PC-9 (cell line): ENCODE data around the gene PCDHB15. TPM values are rescaled to one million over a fixed set of nuclear protein-coding genes. Genes with fewer than 3 reads are reported as not detected.
"Not testable (repeated sequence)": the region's sequence is repeated elsewhere in the genome, so short reads cannot be mapped to it uniquely, and the experiment has no call there.

Experiments used
- Bru-seq: library from RNA; stranded (reverse); fragments of 400-500 nt; gene quantifications from one replicate; lab custom pipeline; 2021; lab: Mats Ljungman, UMichigan
- BruChase-seq, 2 experiments: library from RNA; stranded (reverse); fragments of 400-500 nt; gene quantifications; one replicate each; lab custom pipeline; 2021; lab: Mats Ljungman, UMichigan
- BruUV-seq: library from RNA; stranded (reverse); fragments of 400-500 nt; replicated peaks from 2 replicates; lab custom pipeline; 2021; lab: Mats Ljungman, UMichigan
- CTCF ChIA-PET: fragments of 300-600 bp; sonication (Branson Sonifier 250); formaldehyde crosslinking; loops from one replicate; lab custom pipeline; 2022; ENCODE audit warnings: antibody characterized with exemption; lab: Charles Lee
- POLR2A ChIA-PET: fragments of 300-600 bp; sonication (Branson Sonifier 250); formaldehyde crosslinking; loops from one replicate; lab custom pipeline; 2022; ENCODE audit warnings: antibody characterized with exemption; ENCODE audit not compliant: unreplicated experiment; lab: Charles Lee
- DNase-seq, 2 experiments: peaks; one replicate each; pipeline versions ENCODE4 v3.0.0 to v3.0.0-alpha.2; 2015 to 2022; ENCODE audit warnings: mixed read lengths in 1 of 2
- H2AFZ ChIP-seq: fragments of 200-600 bp; sonication (generic); 2 replicates; pipeline ENCODE4 v1.8.1; 2017; ENCODE audit warnings: antibody characterized with exemption
- H3F3A ChIP-seq: fragments of 200-600 bp; sonication (generic); 2 replicates; pipeline ENCODE4 v1.8.1; 2017; ENCODE audit warnings: antibody characterized with exemption, mild to moderate bottlenecking, low read depth; ENCODE audit not compliant: insufficient read depth
- H3K27ac ChIP-seq: fragments of 200-600 bp; sonication (generic); 2 replicates; pipeline ENCODE4 v1.6.1; 2016; ENCODE audit warnings: mixed run types
- H3K27me3 ChIP-seq: fragments of 200-600 bp; sonication (generic); 2 replicates; pipeline ENCODE4 v1.6.1; 2016; ENCODE audit warnings: low read depth, mixed run types; ENCODE audit not compliant: insufficient read depth
- H3K36me3 ChIP-seq: fragments of 200-600 bp; sonication (generic); 2 replicates; pipeline ENCODE4 v1.6.1; 2016; ENCODE audit warnings: low read depth, mixed run types
- H3K4me1 ChIP-seq: fragments of 200-600 bp; sonication (generic); replicated peaks from 2 replicates; pipeline ENCODE4 v1.6.1; 2016; ENCODE audit warnings: mixed run types; ENCODE audit not compliant: insufficient read depth
- H3K4me2 ChIP-seq: fragments of 200-600 bp; sonication (generic); 2 replicates; pipeline ENCODE4 v1.6.1; 2017; ENCODE audit warnings: mixed run types
- H3K4me3 ChIP-seq: fragments of 200-600 bp; sonication (generic); 2 replicates; pipeline ENCODE4 v1.6.1; 2016; ENCODE audit warnings: mixed run types
- H3K79me2 ChIP-seq: fragments of 200-600 bp; sonication (generic); 2 replicates; pipeline ENCODE4 v1.6.1; 2017; ENCODE audit warnings: low read depth, mixed run types
- H3K9me2 ChIP-seq: fragments of 200-600 bp; sonication (generic); 2 replicates; pipeline ENCODE4 v1.8.1; 2017; ENCODE audit warnings: mild to moderate bottlenecking; ENCODE audit not compliant: insufficient read depth
- H3K9me3 ChIP-seq: fragments of 200-600 bp; sonication (generic); 2 replicates; pipeline ENCODE4 v1.8.1; 2016; ENCODE audit warnings: low read depth; ENCODE audit not compliant: insufficient read depth
- H4K20me1 ChIP-seq: fragments of 200-600 bp; sonication (generic); 2 replicates; pipeline ENCODE4 v1.8.1; 2017; ENCODE audit not compliant: insufficient read depth
- EZH2 ChIP-seq: fragments of 200-600 bp; sonication (generic); IDR thresholded peaks from 2 replicates; pipeline ENCODE4 v1.8.0; 2017; ENCODE audit warnings: antibody characterized with exemption, low read depth
- intact Hi-C: fragments of 100-400 bp; cut with micrococcal nuclease; formaldehyde crosslinking; loops from one replicate; pipeline ENCODE4 v1.10.0; 2022; ENCODE audit not compliant: unreplicated experiment
- long read RNA-seq: library from polyadenylated mRNA; stranded (forward); transcript quantifications from one replicate; pipeline ENCODE4 v2.0.0, GENCODE V29; 2022
- total RNA-seq: library from RNA; stranded (reverse); gene quantifications from 2 replicates; pipeline ENCODE4 v1.2.3, GENCODE V29; 2021
- TF ChIP-seq, protein P1 (sequence below): fragments of 200-600 bp; sonication (generic); conservative IDR thresholded peaks from 2 replicates; pipeline ENCODE4 v1.6.1; 2017; ENCODE audit warnings: mixed run types, antibody characterized with exemption, mild to moderate bottlenecking, moderate library complexity

PCDHB15 gene
- total RNA-seq (not detected in 2 replicates), Bru-seq, nascent RNA (not detected), BruChase-seq, experiment 1, labeled RNA remaining after a 2-hour chase (not detected), BruChase-seq, experiment 2, labeled RNA remaining after a 6-hour chase (not detected)
- long read RNA-seq, result 0 reads

DNA sequence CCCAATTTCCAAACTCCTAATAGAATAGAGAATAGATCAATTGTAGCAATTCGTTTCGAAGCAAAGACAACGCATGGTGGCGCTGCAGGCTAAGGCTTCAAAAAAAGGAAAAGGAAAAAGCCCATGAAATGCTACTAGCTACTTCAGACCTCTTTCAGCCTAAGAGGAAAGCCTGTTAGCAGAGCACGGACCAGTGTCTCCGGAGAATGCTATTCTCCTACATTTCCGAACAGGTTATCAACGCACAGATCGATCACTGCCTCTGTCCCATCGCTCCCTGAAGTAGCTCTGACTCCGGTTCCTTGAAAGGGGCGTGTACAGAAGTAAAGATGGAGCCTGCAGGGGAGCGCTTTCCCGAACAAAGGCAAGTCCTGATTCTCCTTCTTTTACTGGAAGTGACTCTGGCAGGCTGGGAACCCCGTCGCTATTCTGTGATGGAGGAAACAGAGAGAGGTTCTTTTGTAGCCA is at the start of gene PCDHB15:
TSS of gene PCDHB15 (plus strand) at position 146 of the 468 bp plus-strand sequence. CDS start at position 330, 184 bp downstream.
- peak in 1 of 2 experiments; percentile 11 for DNase-seq
- peak within 1 kb of the TSS; percentile 61 for H3K4me2 ChIP-seq
- TF ChIP-seq, protein P1, sequence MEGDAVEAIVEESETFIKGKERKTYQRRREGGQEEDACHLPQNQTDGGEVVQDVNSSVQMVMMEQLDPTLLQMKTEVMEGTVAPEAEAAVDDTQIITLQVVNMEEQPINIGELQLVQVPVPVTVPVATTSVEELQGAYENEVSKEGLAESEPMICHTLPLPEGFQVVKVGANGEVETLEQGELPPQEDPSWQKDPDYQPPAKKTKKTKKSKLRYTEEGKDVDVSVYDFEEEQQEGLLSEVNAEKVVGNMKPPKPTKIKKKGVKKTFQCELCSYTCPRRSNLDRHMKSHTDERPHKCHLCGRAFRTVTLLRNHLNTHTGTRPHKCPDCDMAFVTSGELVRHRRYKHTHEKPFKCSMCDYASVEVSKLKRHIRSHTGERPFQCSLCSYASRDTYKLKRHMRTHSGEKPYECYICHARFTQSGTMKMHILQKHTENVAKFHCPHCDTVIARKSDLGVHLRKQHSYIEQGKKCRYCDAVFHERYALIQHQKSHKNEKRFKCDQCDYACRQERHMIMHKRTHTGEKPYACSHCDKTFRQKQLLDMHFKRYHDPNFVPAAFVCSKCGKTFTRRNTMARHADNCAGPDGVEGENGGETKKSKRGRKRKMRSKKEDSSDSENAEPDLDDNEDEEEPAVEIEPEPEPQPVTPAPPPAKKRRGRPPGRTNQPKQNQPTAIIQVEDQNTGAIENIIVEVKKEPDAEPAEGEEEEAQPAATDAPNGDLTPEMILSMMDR, result peak; percentile 45
- TF ChIP-seq EZH2, result no peak
- H3K9me2 ChIP-seq, result no peaks in the 10 kb centered on the region
- peak within 1 kb of the TSS; percentile 45; the same call in 1 of the 2 replicates for H3K4me3 ChIP-seq
- intact Hi-C loops, result no loop called here
- H3K79me2 ChIP-seq, result no peaks in the 10 kb centered on the region
- no peaks in the 10 kb centered on the region for H3K4me1 ChIP-seq
- ChIA-PET CTCF (interaction anchor here (0.6 to 0.7 kb wide), 3 partner anchors 109 to 344 kb away, joined by 3 to 6 read pairs (median 6); partner anchors contain the start of gene PCDHGC3), POLR2A (no interaction called here)
- H3K27me3 ChIP-seq, result 0 out of 2 replicates have a peak, but pooled peaks cover 3% of the 10 kb centered on the region
- H3K27ac ChIP-seq, result no peak within 1 kb of the TSS
- H3K9me3 ChIP-seq, result peaks cover 7% of the 10 kb centered on the region; the same call in 1 of the 2 replicates
- H3F3A ChIP-seq, result no peaks in the 10 kb centered on the region
- no TSS peak for BruUV-seq
- peak within 1 kb of the TSS; percentile 57 for H2AFZ ChIP-seq
- no peaks in the 10 kb centered on the region for H3K36me3 ChIP-seq
- H4K20me1 ChIP-seq, result no peaks in the 10 kb centered on the region

DNA sequence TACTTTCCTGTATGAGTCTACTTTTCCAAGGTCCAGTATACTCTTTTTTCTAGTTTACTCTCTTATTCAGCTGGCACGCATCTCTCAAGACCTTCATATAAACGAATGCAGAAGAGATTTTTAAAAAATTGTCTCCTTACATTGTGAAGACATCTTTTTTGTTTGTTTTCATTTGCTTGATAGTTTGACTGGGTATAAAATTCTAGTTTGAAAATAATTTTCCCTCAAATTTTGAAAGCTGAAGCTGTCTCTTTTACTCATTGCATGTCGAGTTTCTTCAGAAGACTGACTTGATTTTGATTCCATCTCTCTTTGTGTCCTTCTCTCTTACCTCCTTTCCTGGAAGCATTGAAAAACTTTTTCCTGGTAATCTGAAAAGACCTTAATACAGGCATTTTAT is 48.8 kb upstream of the PCDHB15 start:
- Histone ChIP-seq H3K36me3 (no peaks in the 10 kb centered on the region), H3K4me2 (no peak overlapping the region), H3K79me2 (no peaks in the 10 kb centered on the region), H4K20me1 (no peaks in the 10 kb centered on the region), H3K27ac (no peak overlapping the region), H3K27me3 (no peaks in the 10 kb centered on the region), H3K4me1 (no peaks in the 10 kb centered on the region), H3K9me3 (no peaks in the 10 kb centered on the region), H3K9me2 (no peaks in the 10 kb centered on the region), H2AFZ (no peak overlapping the region), H3F3A (no peaks in the 10 kb centered on the region), H3K4me3 (no peak overlapping the region)
- ChIA-PET CTCF (no interaction called here), POLR2A (interaction anchor here (0.7 kb wide), 1 partner anchor 74 kb away, joined by 6 read pairs; no protein-coding TSS in a partner anchor)
- intact Hi-C loops, result no loop called here
- no peak for DNase-seq
- no TSS peak for BruUV-seq
- TF ChIP-seq EZH2, result no peak
- TF ChIP-seq, protein P1, result no peak

DNA sequence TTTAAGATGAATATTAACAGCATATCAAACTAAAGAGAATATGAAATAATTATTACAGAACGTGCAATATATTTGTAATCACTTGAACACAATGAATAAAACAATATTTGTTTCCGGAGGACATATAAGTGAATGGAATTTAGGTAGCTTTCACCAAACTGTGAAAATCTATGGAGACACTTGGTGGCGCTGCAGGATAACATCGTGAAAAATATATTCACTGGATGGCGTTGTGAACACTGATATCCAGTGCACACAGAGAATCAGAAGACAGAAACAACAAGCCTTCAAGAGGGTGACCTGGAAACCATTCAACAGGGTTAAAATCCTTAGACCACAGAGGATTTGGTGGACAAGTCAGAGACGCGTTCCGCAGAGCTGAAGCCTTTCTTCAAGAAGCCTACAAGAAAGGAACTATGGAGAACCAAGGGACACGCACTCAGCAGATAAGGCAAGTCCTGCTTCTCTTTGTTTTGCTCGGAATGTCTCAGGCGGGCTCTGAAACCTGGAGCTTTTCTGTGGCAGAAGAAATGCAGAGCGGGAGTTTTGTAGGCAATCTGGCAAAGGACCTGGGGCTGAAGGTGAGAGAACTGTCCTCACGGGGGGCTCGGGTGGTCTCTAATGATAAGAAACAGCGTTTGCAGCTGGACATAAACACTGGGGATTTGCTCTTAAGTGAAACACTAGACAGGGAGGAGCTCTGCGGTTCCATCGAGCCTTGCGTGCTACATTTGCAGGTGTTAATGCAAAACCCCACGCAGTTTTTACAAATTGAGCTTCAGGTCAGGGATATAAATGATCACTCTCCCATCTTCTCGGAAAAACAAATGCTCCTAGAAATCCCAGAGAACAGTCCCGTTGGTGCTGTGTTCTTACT is 45.6 kb upstream of the PCDHB15 start, which contains the start of gene PCDHB11:
TSS of gene PCDHB11 (plus strand) at position 269 of the 877 bp plus-strand sequence. CDS start at position 417, 148 bp downstream.
- no peaks in the 10 kb centered on the region for H3K4me1 ChIP-seq
- H2AFZ ChIP-seq, result no peak within 1 kb of the TSS
- H3K9me2 ChIP-seq, result no peaks in the 10 kb centered on the region
- no TSS peak for BruUV-seq
- TF ChIP-seq, protein P1, result peak; percentile 44; the same call in 1 of the 2 replicates
- TF ChIP-seq EZH2, result no peak
- no peaks in the 10 kb centered on the region for H3K36me3 ChIP-seq
- H3K27me3 ChIP-seq, result no peaks in the 10 kb centered on the region
- H4K20me1 ChIP-seq, result no peaks in the 10 kb centered on the region
- H3K27ac ChIP-seq, result no peak within 1 kb of the TSS
- intact Hi-C loops, result no loop called here
- H3F3A ChIP-seq, result no peaks in the 10 kb centered on the region
- POLR2A ChIA-PET, result no interaction called here
- H3K4me3 ChIP-seq, result no peak within 1 kb of the TSS
- H3K9me3 ChIP-seq, result no peaks in the 10 kb centered on the region
- no peaks in the 10 kb centered on the region for H3K79me2 ChIP-seq
- CTCF ChIA-PET, result no interaction called here
- no peak for DNase-seq
- no peak within 1 kb of the TSS for H3K4me2 ChIP-seq

DNA sequence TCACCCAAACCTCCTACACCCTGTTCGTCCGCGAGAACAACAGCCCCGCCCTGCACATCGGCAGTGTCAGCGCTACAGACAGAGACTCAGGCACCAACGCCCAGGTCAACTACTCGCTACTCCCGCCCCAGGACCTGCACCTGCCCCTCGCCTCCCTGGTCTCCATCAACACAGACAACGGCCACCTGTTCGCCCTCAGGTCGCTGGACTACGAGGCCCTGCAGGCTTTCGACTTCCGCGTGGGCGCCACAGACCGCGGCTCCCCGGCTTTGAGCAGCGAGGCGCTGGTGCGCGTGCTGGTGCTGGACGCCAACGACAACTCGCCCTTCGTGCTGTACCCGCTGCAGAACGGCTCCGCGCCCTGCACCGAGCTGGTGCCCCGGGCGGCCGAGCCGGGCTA is 44.1 kb upstream of the PCDHB15 start:
- H2AFZ ChIP-seq, result not testable (repeated sequence)

More for the DNA sequence above, 44.1 kb upstream of the PCDHB15 start:
- DNase-seq, H3K4me1 ChIP-seq, intact Hi-C loops, H3K27ac ChIP-seq, BruUV-seq, H3K9me2 ChIP-seq, CTCF ChIA-PET, H3K9me3 ChIP-seq, H3F3A ChIP-seq, H3K4me2 ChIP-seq, H3K36me3 ChIP-seq, H3K27me3 ChIP-seq, H4K20me1 ChIP-seq, H3K4me3 ChIP-seq, H3K79me2 ChIP-seq, POLR2A ChIA-PET: not testable (repeated sequence)
